ENCODE data around the gene DDA1. TPM values are rescaled to one million over a fixed set of nuclear protein-coding genes. Genes with fewer than 3 reads are reported as not detected.

The DDA1 gene
- total and polyA plus RNA-seq, 12 donors = 6.8 to 71.4 (median 41.5) TPM

DNA sequence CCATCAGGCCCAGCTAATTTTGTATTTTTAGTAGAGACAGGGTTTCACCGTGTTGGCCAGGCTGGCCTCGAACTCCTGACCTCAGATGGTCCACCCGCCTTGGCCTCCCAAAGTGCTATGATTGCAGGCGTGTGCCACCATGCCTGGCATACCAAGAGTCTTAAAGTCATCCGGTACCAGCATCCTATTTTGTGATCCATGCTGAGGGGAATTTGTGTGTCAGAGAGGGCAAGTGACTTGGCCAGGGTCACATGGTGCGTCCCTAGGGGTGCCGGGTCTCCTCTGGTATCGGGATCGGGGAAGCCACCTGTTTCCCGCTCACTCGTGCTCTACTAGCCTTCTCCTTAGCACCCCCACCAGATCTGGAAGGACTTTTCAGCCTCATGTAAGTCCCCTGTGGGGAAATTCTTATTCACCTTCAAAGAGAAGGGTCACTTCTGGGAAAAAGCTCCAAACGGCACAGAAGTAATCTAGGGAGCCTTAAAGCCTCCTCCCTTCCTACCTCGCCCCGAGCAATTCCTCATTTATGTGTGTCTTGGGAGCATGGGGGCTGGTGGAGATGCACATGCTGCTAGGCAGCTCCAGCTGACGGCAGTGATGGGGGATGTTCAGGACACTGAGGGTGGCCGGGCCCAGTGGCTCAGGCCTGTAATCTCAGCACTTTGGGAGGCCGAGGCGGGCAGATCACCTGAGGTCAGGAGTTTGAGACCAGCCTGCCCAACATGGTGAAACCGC is 33.8 kb upstream of the DDA1 start:
- H3K4me3 ChIP-seq = no peak overlapping the region
- DNase-seq = no peak
- TF ChIP-seq POLR2A (IDR thresholded peaks at IDR 0.05) = no peak
- TF ChIP-seq, protein P1, sequence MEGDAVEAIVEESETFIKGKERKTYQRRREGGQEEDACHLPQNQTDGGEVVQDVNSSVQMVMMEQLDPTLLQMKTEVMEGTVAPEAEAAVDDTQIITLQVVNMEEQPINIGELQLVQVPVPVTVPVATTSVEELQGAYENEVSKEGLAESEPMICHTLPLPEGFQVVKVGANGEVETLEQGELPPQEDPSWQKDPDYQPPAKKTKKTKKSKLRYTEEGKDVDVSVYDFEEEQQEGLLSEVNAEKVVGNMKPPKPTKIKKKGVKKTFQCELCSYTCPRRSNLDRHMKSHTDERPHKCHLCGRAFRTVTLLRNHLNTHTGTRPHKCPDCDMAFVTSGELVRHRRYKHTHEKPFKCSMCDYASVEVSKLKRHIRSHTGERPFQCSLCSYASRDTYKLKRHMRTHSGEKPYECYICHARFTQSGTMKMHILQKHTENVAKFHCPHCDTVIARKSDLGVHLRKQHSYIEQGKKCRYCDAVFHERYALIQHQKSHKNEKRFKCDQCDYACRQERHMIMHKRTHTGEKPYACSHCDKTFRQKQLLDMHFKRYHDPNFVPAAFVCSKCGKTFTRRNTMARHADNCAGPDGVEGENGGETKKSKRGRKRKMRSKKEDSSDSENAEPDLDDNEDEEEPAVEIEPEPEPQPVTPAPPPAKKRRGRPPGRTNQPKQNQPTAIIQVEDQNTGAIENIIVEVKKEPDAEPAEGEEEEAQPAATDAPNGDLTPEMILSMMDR (IDR thresholded peaks at IDR 0.05) = no peak
- intact Hi-C loops (cut with DNase I) = no loop called here
- H3K9me3 ChIP-seq (replicated peaks in 1 of 3) = no peaks in the 10 kb centered on the region
- no peaks in the 10 kb centered on the region for H3K4me1 ChIP-seq (replicated peaks in 1 of 2)
- H3K27me3 ChIP-seq = no peaks in the 10 kb centered on the region
- WGBS, 4 donors = 90 to 91% (median 91%) methylated on average over 18 to 19 of the region's 19 CpGs
- peaks cover 0 to 68% of the 10 kb centered on the region in 2 donors for H3K36me3 ChIP-seq (replicated peaks in 1 of 2)
- no peak overlapping the region for H3K27ac ChIP-seq

DNA sequence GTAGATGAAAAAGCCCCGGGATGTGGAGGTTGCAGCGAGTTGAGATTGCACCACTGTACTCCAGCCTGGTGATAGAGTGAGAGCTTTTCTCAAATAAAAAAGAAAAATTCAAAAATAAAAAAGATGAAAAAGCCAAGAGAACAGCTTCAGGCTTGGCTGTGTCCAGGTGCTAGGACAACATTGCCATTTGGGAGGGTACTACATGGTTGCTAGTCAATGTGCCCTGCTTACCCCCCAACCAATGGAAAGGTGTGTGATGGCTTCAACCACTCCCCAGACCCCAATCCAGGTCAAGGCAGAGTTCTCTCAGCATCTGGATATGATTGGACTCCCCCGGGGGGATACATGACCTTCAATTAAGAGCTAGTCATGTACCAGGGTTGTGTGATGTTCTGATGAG is 29.9 kb upstream of the DDA1 start:
- intact Hi-C loops (cut with DNase I) = no loop called here
- H3K27me3 ChIP-seq = peaks cover 6% of the 10 kb centered on the region
- H3K4me1 ChIP-seq (replicated peaks in 1 of 2) = peaks cover 10 to 17% of the 10 kb centered on the region in 2 donors
- TF ChIP-seq, protein P1 (IDR thresholded peaks at IDR 0.05) = no peak
- TF ChIP-seq POLR2A (IDR thresholded peaks at IDR 0.05) = no peak
- WGBS, 4 donors = 63 to 98% (median 70%) methylated on average over 2 to 3 of the region's 3 CpGs
- H3K36me3 ChIP-seq (replicated peaks in 1 of 2) = peaks cover 0 to 36% of the 10 kb centered on the region in 2 donors
- H3K4me3 ChIP-seq = no peak overlapping the region
- no peak overlapping the region for H3K27ac ChIP-seq
- no peak for DNase-seq
- H3K9me3 ChIP-seq (replicated peaks in 1 of 3) = no peaks in the 10 kb centered on the region

DNA sequence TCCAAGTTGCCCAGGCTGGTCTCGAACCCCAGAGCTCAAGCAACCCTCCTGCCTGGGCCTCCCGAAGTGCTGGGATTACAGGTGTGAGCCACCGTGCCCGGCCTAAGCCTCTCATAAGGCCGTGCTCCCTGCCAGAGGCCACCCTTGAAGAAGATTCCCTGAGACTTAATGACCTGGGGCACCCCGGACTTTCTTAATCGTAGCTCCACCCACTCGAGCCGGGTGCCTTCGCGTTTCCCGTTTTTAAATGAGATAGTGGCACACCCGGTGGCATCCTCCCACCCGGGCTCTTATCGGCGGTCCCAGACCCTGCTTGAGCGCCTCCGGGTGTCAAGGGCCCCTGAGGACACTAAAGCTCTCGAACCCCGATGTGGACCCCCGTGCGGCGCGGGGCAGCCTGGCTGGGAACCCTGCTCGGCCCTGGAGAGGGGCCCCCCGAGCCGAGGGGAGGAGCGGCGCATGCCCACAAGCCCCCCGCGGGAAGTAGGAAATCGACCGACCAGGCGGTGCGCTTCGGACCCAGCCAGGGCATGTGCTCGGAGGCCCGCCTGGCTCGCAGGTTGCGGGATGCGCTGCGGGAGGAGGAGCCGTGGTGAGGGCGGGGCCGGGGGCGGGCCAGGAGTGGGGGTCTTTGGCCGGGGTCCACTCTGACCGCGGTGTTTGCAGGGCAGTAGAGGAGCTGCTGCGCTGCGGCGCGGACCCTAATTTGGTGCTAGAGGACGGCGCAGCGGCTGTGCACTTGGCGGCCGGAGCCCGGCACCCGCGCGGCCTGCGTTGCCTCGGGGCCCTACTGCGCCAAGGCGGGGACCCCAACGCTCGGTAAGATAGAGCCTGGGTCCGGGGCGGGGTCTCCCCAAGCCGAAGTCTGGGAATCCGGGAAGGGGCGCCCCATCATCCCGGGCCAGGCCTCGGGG is 27.7 kb upstream of the DDA1 start, which contains the start of gene ANKLE1:
Gene ANKLE1, plus strand, starts transcription at position 511 of the 914 bp plus-strand sequence. Its CDS starts 20 bp downstream, at position 531.
- H3K4me3 ChIP-seq = peak within 1 kb of the TSS in 1 of 4 donors; percentile 41
- peaks cover 6% of the 10 kb centered on the region for H3K27me3 ChIP-seq
- 6 to 30% (median 13%) methylated on average over 10 to 75 of the region's 75 CpGs for WGBS, 4 donors
- TF ChIP-seq POLR2A (IDR thresholded peaks at IDR 0.05) = no peak
- TF ChIP-seq, protein P1 (IDR thresholded peaks at IDR 0.05) = no peak
- DNase-seq = peak in 1 of 7 donors; percentile 18
- H3K36me3 ChIP-seq (replicated peaks in 1 of 2) = peaks cover 0 to 15% of the 10 kb centered on the region in 2 donors
- no peak within 1 kb of the TSS for H3K27ac ChIP-seq
- H3K9me3 ChIP-seq (replicated peaks in 1 of 3) = no peaks in the 10 kb centered on the region
- intact Hi-C loops (cut with DNase I) = loop anchor here (2.0 to 10.0 kb wide), 4 partner anchors 77 to 507 kb away; no protein-coding TSS in a partner anchor
- H3K4me1 ChIP-seq (replicated peaks in 1 of 2) = peaks cover 10 to 17% of the 10 kb centered on the region in 2 donors

All from adrenal gland (tissue), 12 donors.